Glutamatergic neuron (in vitro differentiated cells): ENCODE results near the gene COL6A1. TPM values are rescaled to one million over a fixed set of nuclear protein-coding genes. Genes with fewer than 3 reads are reported as not detected.

Experiments
- DNase-seq: peaks from one replicate; pipeline ENCODE4 v3.0.0; 2022
- H3K27ac Mint-ChIP-seq: one replicate; pipeline ENCODE4 v1.8.0; 2020; ENCODE audit warnings: mild to moderate bottlenecking, mixed read lengths, inconsistent platforms; ENCODE audit not compliant: unreplicated experiment
- H3K27me3 Mint-ChIP-seq: one replicate; pipeline ENCODE4 v1.8.0; 2020; ENCODE audit warnings: mild to moderate bottlenecking, moderate library complexity, mixed read lengths, inconsistent platforms; ENCODE audit not compliant: unreplicated experiment
- H3K36me3 Mint-ChIP-seq: one replicate; pipeline ENCODE4 v1.8.0; 2020; ENCODE audit warnings: mild to moderate bottlenecking, mixed read lengths, inconsistent platforms; ENCODE audit not compliant: unreplicated experiment
- H3K4me1 Mint-ChIP-seq: one replicate; pipeline ENCODE4 v1.8.0; 2020; ENCODE audit warnings: mild to moderate bottlenecking, low read depth, mixed read lengths, inconsistent platforms; ENCODE audit not compliant: unreplicated experiment
- H3K4me3 Mint-ChIP-seq: one replicate; pipeline ENCODE4 v1.8.0; 2020; ENCODE audit warnings: mild to moderate bottlenecking, mixed read lengths, inconsistent platforms; ENCODE audit not compliant: unreplicated experiment
- H3K9me3 Mint-ChIP-seq: one replicate; pipeline ENCODE4 v1.8.0; 2020; ENCODE audit warnings: mild to moderate bottlenecking, moderate library complexity, mixed read lengths, inconsistent platforms; ENCODE audit not compliant: unreplicated experiment
- CTCF ChIP-seq: fragments of 200-600 bp; sonication (generic); IDR thresholded peaks from one replicate; pipeline ENCODE4 v1.5.0; 2021; ENCODE audit not compliant: partially characterized antibody, unreplicated experiment
- total RNA-seq: library from RNA; stranded (reverse); fragmentation: NEBNext Ultra II Directional; extraction: Animal tissue kit (Norgen Biotek cat#: 25700); gene quantifications from one replicate; pipeline ENCODE4 v1.2.1, GENCODE V29; 2021; ENCODE audit not compliant: unreplicated experiment

Gene COL6A1
- total RNA-seq, 1 donor from 2014 or later: 407 TPM

DNA sequence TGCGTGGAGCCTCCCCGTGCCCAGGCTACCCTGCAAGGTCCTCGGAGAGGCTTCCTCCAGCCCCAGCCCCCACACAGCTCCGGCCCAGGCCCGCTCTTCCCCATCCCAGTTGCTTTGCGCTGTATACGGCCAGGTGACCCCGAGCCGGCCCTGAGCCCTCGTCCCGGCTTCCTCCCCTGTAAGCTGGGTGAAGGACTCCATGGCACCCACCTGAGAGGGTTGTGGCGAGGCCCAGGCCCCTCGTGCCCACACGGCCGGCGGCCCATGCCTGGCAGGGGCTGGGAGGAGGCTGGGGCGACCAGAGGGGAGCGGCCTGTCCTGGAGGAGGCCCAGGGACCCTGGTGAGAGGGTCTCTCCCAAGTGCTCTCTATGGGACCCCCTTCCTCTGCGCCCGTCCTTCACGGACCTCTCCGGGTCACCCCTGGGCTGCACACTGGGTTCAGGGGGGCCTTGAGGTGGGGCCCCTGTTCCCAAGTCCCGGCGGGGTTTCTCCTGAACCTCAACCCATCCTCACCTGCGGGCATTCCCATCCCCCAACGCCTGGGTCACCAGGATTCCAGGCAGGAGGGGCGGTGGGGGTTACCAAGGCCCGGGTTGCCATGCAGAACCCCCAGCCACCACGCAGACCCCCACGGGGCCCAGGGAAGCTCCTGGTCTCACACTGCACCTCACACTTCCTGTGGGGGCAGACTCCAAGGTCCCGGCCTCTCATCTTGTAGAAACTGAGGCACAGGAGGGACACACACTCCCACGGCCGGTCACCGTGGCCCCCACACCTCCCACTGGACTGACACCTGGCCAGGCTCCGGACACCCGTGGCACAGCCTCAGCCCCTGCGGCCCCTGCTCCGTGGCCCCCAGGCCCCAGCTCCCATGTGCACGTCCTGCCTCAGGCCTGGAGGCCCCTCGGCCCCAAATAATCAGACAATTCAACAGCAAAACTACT is 25.2 kb downstream of the COL6A1 start:
- no peak for TF ChIP-seq CTCF
- no peak overlapping the region for H3K4me3 Mint-ChIP-seq
- H3K27ac Mint-ChIP-seq: no peak overlapping the region
- H3K36me3 Mint-ChIP-seq: peaks cover 12% of the 10 kb centered on the region
- peaks cover 10% of the 10 kb centered on the region for H3K27me3 Mint-ChIP-seq
- H3K9me3 Mint-ChIP-seq: peaks cover 7% of the 10 kb centered on the region
- no peak for DNase-seq
- peaks cover 4% of the 10 kb centered on the region for H3K4me1 Mint-ChIP-seq

DNA sequence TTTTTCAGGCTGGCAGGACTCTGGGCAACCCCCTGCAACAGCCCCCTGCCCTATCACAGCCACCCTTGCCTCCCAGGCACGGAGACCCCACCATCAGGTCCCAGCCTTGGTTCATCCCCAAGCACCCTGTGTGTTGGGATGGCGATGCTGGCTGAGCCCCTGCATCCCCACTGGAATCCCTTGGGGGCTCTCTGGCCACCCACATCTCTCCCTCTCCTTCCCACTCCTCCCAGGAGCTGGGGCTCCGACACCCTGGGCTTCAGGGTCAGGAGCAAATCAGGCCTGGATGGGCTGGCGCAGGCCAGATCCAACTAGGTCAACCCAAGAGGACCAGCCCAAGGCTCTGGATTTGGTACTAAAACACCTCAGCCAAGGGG is 25.9 kb downstream of the COL6A1 start:
- peaks cover 4% of the 10 kb centered on the region for H3K4me1 Mint-ChIP-seq
- H3K4me3 Mint-ChIP-seq: no peak overlapping the region
- TF ChIP-seq CTCF: no peak
- peaks cover 7% of the 10 kb centered on the region for H3K9me3 Mint-ChIP-seq
- no peak overlapping the region for H3K27ac Mint-ChIP-seq
- DNase-seq: no peak
- peaks cover 12% of the 10 kb centered on the region for H3K36me3 Mint-ChIP-seq
- H3K27me3 Mint-ChIP-seq: peaks cover 10% of the 10 kb centered on the region

DNA sequence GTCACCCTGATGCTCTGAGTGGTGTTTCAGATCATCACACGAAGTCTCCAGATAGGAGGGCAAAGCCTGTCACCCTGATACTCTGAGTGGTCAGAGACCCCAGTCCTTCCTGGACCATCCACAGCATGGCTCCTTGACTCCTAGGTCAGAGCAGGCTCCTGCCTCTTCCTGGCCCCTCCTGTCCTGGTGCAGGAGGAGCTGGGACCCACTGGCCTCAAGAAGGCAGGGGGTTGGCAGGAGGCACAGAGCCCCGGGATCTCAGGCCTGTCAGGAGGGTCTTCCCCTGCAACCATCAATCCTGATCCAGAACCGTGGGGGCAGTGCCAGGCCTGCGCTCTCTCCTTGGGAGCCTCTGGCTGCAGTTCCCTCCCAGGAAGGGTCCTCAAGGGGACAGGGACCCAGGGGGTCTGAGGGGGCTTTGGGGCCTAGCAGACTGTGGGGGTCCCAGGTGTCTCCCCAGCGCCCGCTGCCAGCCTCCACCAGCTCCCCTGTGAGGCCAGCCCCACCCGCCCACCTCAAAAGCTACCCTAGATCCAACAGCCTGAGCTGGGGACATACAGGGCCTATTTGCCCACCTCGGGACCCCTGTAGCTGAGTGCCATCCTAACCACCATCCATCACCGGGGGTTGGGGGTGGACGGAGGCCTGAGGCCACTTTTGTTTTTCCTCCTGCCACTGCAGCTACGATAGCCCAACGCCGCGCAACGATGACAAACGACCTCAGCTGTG is 27.5 kb downstream of the COL6A1 start:
- DNase-seq: no peak
- Mint-ChIP-seq H3K36me3 (peaks cover 12% of the 10 kb centered on the region), H3K4me3 (no peak overlapping the region), H3K27ac (no peak overlapping the region), H3K27me3 (peaks cover 7% of the 10 kb centered on the region), H3K9me3 (peaks cover 7% of the 10 kb centered on the region), H3K4me1 (peaks cover 4% of the 10 kb centered on the region)
- no peak for TF ChIP-seq CTCF

- H3K27me3 Mint-ChIP-seq: peaks cover 4% of the 10 kb centered on the region
- H3K4me3 Mint-ChIP-seq: no peak overlapping the region
- no peak overlapping the region for H3K27ac Mint-ChIP-seq
- H3K4me1 Mint-ChIP-seq: peaks cover 2% of the 10 kb centered on the region
- H3K9me3 Mint-ChIP-seq: peaks cover 3% of the 10 kb centered on the region
- TF ChIP-seq CTCF: no peak
- DNase-seq: no peak
- peaks cover 5% of the 10 kb centered on the region for H3K36me3 Mint-ChIP-seq
These were observed 28.6 kb downstream of the COL6A1 start for GRCh38 chr21:46009951-46010705.
